HEK293 (cell line): ENCODE data around the gene CPXM2.

ENCODE experiments used
- CTCF ChIA-PET: fragments of 350-600 bp; formaldehyde crosslinking; extraction: SDS; loops from one replicate; lab custom pipeline; 2021; ENCODE audit warnings: antibody characterized with exemption; lab: Yijun Ruan, JAX
- POLR2A ChIA-PET: fragments of 300-600 bp; formaldehyde crosslinking; extraction: SDS; loops from one replicate; lab custom pipeline; 2020; ENCODE audit warnings: antibody characterized with exemption, inconsistent platforms; lab: Yijun Ruan, JAX
- H3K27ac ChIP-seq: fragments of 200-500 bp; sonication (Bioruptor generic); 2 replicates; pipeline ENCODE4 v1.5.1; 2014; ENCODE audit warnings: low read depth, low read length, control low read depth, inconsistent platforms; ENCODE audit errors: extremely low read depth
- H3K36me3 ChIP-seq, 2 experiments: fragments of 200-500 bp in 1 of 2; sonication (Bioruptor generic) in 1 of 2; 1 replicate in 1 of 2; 2 replicates in 1 of 2; pipeline ENCODE4 v1.5.1; 2014 to 2017; ENCODE audit warnings: inconsistent platforms in 2 of 2, low read length in 2 of 2; ENCODE audit not compliant: control insufficient read depth in 2 of 2, insufficient read depth in 1 of 2
- H3K4me1 ChIP-seq: fragments of 200-500 bp; sonication (Bioruptor generic); 2 replicates; pipeline ENCODE4 v1.5.1; 2014; ENCODE audit warnings: mild to moderate bottlenecking, low read length, inconsistent platforms; ENCODE audit not compliant: control insufficient read depth, insufficient read depth
- H3K4me3 ChIP-seq: 2 replicates; pipeline ENCODE4 v1.5.1; 2011; ENCODE audit warnings: low read depth, mild to moderate bottlenecking, control low read depth, low read length, moderate library complexity
- H3K9me3 ChIP-seq: fragments of 200-500 bp; sonication (Bioruptor generic); 2 replicates; pipeline ENCODE4 v1.5.1; 2014; ENCODE audit warnings: low read depth, low read length, inconsistent platforms; ENCODE audit not compliant: control insufficient read depth, insufficient read depth
- BCL11A ChIP-seq: fragments of 450-650 bp; formaldehyde crosslinking; IDR thresholded peaks from 2 replicates; pipeline ENCODE4 v1.5.1; 2016; ENCODE audit warnings: low read depth, missing biosample characterization, missing genetic modification characterization
- BCL6B ChIP-seq: fragments of 450-650 bp; formaldehyde crosslinking; IDR thresholded peaks from 2 replicates; pipeline ENCODE4 v1.5.1; 2017; ENCODE audit warnings: missing biosample characterization, missing genetic modification characterization
- KLF1 ChIP-seq: fragments of 450-650 bp; formaldehyde crosslinking; IDR thresholded peaks from 2 replicates; pipeline ENCODE4 v1.5.1; 2016; ENCODE audit warnings: missing biosample characterization, missing genetic modification characterization
- KLF9 ChIP-seq: fragments of 450-650 bp; formaldehyde crosslinking; IDR thresholded peaks from 2 replicates; pipeline ENCODE4 v1.5.1; 2016; ENCODE audit warnings: missing biosample characterization, missing genetic modification characterization, low read depth
- MYNN ChIP-seq: fragments of 450-650 bp; formaldehyde crosslinking; IDR thresholded peaks from 2 replicates; pipeline ENCODE4 v1.5.1; 2016; ENCODE audit warnings: missing biosample characterization, missing genetic modification characterization, borderline replicate concordance
- OVOL3 ChIP-seq: fragments of 450-650 bp; formaldehyde crosslinking; IDR thresholded peaks from 2 replicates; pipeline ENCODE4 v1.5.1; 2016; ENCODE audit warnings: missing biosample characterization, missing genetic modification characterization
- YY2 ChIP-seq: fragments of 450-650 bp; formaldehyde crosslinking; IDR thresholded peaks from 2 replicates; pipeline ENCODE4 v1.5.1; 2016; ENCODE audit warnings: missing biosample characterization, missing genetic modification characterization
- ZBTB10 ChIP-seq: fragments of 450-650 bp; formaldehyde crosslinking; IDR thresholded peaks from 2 replicates; pipeline ENCODE4 v1.5.1; 2016; ENCODE audit warnings: missing biosample characterization, missing genetic modification characterization
- ZBTB21 ChIP-seq: fragments of 450-650 bp; formaldehyde crosslinking; IDR thresholded peaks from 2 replicates; pipeline ENCODE4 v1.5.1; 2017; ENCODE audit warnings: missing biosample characterization, missing genetic modification characterization
- ZFP69B ChIP-seq: fragments of 450-650 bp; formaldehyde crosslinking; IDR thresholded peaks from 2 replicates; pipeline ENCODE4 v1.5.1; 2016; ENCODE audit warnings: missing biosample characterization, missing genetic modification characterization
- ZNF140 ChIP-seq: fragments of 450-650 bp; formaldehyde crosslinking; IDR thresholded peaks from 2 replicates; pipeline ENCODE4 v1.5.1; 2016; ENCODE audit warnings: missing biosample characterization, missing genetic modification characterization
- ZNF155 ChIP-seq: fragments of 450-650 bp; formaldehyde crosslinking; IDR thresholded peaks from 2 replicates; pipeline ENCODE4 v1.5.1; 2016; ENCODE audit warnings: missing biosample characterization, missing genetic modification characterization
- ZNF274 ChIP-seq, 2 experiments: fragments of 200-500 bp in 1 of 2; fragments of 450-650 bp in 1 of 2; sonication (Bioruptor generic) in 1 of 2; formaldehyde crosslinking in 1 of 2; IDR thresholded peaks; 2 replicates each; pipeline versions ENCODE4 v1.5.1 to v1.6.1; 2014 to 2016; ENCODE audit warnings: borderline replicate concordance in 1 of 2, inconsistent platforms in 1 of 2, low read length in 1 of 2, missing biosample characterization in 1 of 2, missing genetic modification characterization in 1 of 2
- ZNF311 ChIP-seq: fragments of 450-650 bp; formaldehyde crosslinking; IDR thresholded peaks from 2 replicates; pipeline ENCODE4 v1.5.1; 2017; ENCODE audit warnings: missing biosample characterization, missing genetic modification characterization, borderline replicate concordance
- ZNF585B ChIP-seq: fragments of 450-650 bp; formaldehyde crosslinking; IDR thresholded peaks from 2 replicates; pipeline ENCODE4 v1.5.1; 2016; ENCODE audit warnings: missing biosample characterization, missing genetic modification characterization
- ZNF600 ChIP-seq: fragments of 450-650 bp; formaldehyde crosslinking; IDR thresholded peaks from 2 replicates; pipeline ENCODE4 v1.5.1; 2016; ENCODE audit warnings: missing biosample characterization, missing genetic modification characterization
- ZNF626 ChIP-seq: fragments of 450-650 bp; sonication (Bioruptor Pico); formaldehyde crosslinking; IDR thresholded peaks from 2 replicates; pipeline ENCODE4 v1.5.1; 2018; ENCODE audit warnings: missing biosample characterization, missing genetic modification characterization, inconsistent platforms
- ZNF654 ChIP-seq: fragments of 450-650 bp; formaldehyde crosslinking; IDR thresholded peaks from 2 replicates; pipeline ENCODE4 v1.5.1; 2016; ENCODE audit warnings: low read depth, missing biosample characterization, missing genetic modification characterization
- ZNF664 ChIP-seq: fragments of 450-650 bp; formaldehyde crosslinking; IDR thresholded peaks from 2 replicates; pipeline ENCODE4 v1.5.1; 2016; ENCODE audit warnings: missing biosample characterization, missing genetic modification characterization
- ZNF768 ChIP-seq: fragments of 450-650 bp; formaldehyde crosslinking; IDR thresholded peaks from 2 replicates; pipeline ENCODE4 v1.5.1; 2018; ENCODE audit warnings: missing biosample characterization, mild to moderate bottlenecking, missing genetic modification characterization
- ZNF837 ChIP-seq: fragments of 450-650 bp; formaldehyde crosslinking; IDR thresholded peaks from 2 replicates; pipeline ENCODE4 v1.5.1; 2016; ENCODE audit warnings: missing biosample characterization, missing genetic modification characterization
- TF ChIP-seq, protein P1 (sequence below): fragments of 450-650 bp; formaldehyde crosslinking; IDR thresholded peaks from 2 replicates; pipeline ENCODE4 v1.5.1; 2017; ENCODE audit warnings: missing biosample characterization, missing genetic modification characterization
- TF ChIP-seq, protein P2 (sequence below): fragments of 450-650 bp; formaldehyde crosslinking; IDR thresholded peaks from 2 replicates; pipeline ENCODE4 v1.5.1; 2016; ENCODE audit warnings: missing biosample characterization, missing genetic modification characterization

CPXM2 gene

DNA sequence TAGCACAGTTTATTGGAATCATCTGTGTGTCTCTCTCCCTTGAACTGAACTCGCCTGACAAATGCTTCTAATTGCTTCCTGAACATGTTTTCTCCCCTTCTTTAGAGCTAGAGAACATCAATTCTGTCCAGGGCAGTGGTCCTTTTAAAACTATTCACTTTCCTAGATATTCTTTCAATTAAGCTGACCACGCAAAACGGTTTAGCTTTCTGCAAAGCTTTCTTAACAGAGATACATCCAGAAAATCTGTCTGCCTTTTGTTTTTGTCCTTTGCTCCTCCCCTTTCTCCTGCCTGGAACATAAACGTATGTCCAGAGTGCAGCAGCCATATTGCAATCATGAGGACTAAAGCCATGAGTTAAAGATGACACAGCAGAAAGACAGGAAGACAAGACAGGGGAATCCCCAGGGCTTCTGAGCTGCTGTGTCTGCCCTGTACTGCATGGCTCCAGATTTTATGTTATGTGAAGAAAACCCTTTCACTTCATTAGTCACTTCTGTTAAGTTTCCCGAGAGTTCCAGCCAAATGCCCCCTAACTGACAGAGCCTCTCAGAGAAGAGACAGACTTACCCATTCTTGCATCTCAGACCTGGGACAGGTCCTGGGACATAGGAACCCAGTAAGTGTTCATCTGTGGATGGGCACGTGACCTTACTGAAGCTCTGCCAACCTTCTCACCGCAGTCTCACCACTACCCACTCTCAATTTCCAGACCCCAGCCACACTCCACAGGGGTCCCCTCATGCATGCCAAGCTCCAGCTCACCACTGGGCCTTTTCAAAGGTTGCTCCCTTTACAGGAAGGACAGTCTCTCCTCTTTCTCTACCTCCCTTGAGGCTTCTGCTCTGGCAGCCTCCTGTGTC lies 35.0 kb upstream of the CPXM2 start (continued):
- TF ChIP-seq ZBTB10 (tag by site-specific recombination), result no peak

DNA sequence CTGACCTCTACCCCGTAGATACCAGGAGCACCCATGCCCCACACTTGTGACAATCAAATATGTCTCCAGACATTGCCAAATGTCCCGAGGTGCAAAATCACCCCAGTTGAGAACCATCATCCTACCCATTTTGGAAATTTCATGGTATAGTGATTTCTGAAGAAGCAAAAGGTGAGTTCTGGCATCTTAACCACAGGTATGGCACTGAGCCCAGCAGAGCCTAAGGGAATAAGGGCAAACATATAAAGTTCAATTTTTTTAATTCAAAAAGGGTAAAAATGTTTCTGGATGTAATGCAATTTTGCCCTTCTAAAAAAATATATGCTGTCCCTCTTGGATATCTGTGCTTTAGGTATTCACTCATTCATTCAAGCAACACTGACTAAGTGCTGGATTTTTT lies 30.5 kb upstream of the CPXM2 start:
- no peak for TF ChIP-seq ZNF600 (tag by site-specific recombination)
- TF ChIP-seq ZNF768 (tag by site-specific recombination), result no peak
- TF ChIP-seq ZNF626 (tag by site-specific recombination), result no peak
- TF ChIP-seq ZNF140 (tag by site-specific recombination), result no peak
- no peak for TF ChIP-seq KLF1 (tag by site-specific recombination)
- no peak for TF ChIP-seq ZNF311 (tag by site-specific recombination)
- no peak for TF ChIP-seq ZNF664 (tag by site-specific recombination)
- TF ChIP-seq ZNF155, result no peak
- TF ChIP-seq, protein P1, sequence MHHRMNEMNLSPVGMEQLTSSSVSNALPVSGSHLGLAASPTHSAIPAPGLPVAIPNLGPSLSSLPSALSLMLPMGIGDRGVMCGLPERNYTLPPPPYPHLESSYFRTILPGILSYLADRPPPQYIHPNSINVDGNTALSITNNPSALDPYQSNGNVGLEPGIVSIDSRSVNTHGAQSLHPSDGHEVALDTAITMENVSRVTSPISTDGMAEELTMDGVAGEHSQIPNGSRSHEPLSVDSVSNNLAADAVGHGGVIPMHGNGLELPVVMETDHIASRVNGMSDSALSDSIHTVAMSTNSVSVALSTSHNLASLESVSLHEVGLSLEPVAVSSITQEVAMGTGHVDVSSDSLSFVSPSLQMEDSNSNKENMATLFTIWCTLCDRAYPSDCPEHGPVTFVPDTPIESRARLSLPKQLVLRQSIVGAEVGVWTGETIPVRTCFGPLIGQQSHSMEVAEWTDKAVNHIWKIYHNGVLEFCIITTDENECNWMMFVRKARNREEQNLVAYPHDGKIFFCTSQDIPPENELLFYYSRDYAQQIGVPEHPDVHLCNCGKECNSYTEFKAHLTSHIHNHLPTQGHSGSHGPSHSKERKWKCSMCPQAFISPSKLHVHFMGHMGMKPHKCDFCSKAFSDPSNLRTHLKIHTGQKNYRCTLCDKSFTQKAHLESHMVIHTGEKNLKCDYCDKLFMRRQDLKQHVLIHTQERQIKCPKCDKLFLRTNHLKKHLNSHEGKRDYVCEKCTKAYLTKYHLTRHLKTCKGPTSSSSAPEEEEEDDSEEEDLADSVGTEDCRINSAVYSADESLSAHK (tag by site-specific recombination), result no peak
- TF ChIP-seq, all 188 proteins: peak for 0
- Histone ChIP-seq H3K9me3 (no peaks in the 10 kb centered on the region), H3K4me1 (no peaks in the 10 kb centered on the region), H3K36me3 (no peaks in the 10 kb centered on the region), H3K4me3 (no peak overlapping the region), H3K27ac (no peak overlapping the region)
- ChIA-PET CTCF (no interaction called here), POLR2A (no interaction called here)

DNA sequence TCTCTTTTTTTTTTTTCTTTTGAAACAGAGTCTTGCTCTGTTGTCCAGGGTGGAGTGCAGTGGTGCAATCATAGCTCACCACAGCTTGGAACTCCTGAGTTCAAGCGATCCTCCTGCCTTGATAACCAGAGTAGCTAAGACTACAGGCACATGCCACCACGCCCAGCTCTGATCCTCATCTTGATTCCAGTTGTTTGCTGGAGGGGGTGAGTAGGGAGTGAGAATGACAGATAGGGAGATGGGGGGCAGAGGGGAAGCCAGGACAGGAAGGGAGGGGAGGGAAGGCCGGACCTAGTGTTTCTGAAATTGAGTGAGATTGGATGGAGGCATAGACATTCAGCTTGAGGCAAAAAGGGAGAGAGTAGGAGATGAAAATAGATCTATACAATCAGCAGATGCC lies 25.2 kb upstream of the CPXM2 start:
- no peaks in the 10 kb centered on the region for H3K4me1 ChIP-seq
- H3K9me3 ChIP-seq, result no peaks in the 10 kb centered on the region
- ChIA-PET POLR2A (no interaction called here), CTCF (interaction anchor here (0.6 kb wide), 1 partner anchor 1618 kb away, joined by 3 read pairs; no protein-coding TSS in a partner anchor)
- no peaks in the 10 kb centered on the region for H3K36me3 ChIP-seq
- H3K27ac ChIP-seq, result no peak overlapping the region
- no peak overlapping the region for H3K4me3 ChIP-seq
- TF ChIP-seq, protein P2, sequence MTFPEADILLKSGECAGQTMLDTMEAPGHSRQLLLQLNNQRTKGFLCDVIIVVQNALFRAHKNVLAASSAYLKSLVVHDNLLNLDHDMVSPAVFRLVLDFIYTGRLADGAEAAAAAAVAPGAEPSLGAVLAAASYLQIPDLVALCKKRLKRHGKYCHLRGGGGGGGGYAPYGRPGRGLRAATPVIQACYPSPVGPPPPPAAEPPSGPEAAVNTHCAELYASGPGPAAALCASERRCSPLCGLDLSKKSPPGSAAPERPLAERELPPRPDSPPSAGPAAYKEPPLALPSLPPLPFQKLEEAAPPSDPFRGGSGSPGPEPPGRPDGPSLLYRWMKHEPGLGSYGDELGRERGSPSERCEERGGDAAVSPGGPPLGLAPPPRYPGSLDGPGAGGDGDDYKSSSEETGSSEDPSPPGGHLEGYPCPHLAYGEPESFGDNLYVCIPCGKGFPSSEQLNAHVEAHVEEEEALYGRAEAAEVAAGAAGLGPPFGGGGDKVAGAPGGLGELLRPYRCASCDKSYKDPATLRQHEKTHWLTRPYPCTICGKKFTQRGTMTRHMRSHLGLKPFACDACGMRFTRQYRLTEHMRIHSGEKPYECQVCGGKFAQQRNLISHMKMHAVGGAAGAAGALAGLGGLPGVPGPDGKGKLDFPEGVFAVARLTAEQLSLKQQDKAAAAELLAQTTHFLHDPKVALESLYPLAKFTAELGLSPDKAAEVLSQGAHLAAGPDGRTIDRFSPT (tag by site-specific recombination), result no peak
- TF ChIP-seq ZNF654 (tag by site-specific recombination) (no peak), ZNF274 (IDR thresholded peaks at IDR 0.05; ENCODE audit: low read length) (no peak), ZNF274 (tag by site-specific recombination; IDR thresholded peaks at IDR 0.05; ENCODE audit: borderline replicate concordance) (no peak), BCL11A (tag by site-specific recombination) (no peak), MYNN (no peak), ZNF837 (tag by site-specific recombination) (no peak), ZBTB21 (tag by site-specific recombination) (no peak), BCL6B (tag by site-specific recombination) (no peak), OVOL3 (tag by site-specific recombination) (no peak), ZFP69B (tag by site-specific recombination) (no peak), YY2 (tag by site-specific recombination) (no peak), KLF9 (tag by site-specific recombination) (no peak), ZNF585B (no peak)
